Upper lobe of right lung (tissue), 1 donor: Measurements from ENCODE around the gene CD52. TPM values are rescaled to one million over a fixed set of nuclear protein-coding genes. Genes with fewer than 3 reads are reported as not detected.

ENCODE experiments used
- ATAC-seq: fragments of 200-7000 bp; cut with Tn5 transposase; one replicate; pipeline ENCODE4 v1.9.1; 2020; ENCODE audit warnings: mild to moderate bottlenecking, moderate library complexity
- DNase-seq: peaks from one replicate; pipeline ENCODE4 v3.0.0-alpha.2; 2020
- H3K27ac ChIP-seq: fragments of 200-600 bp; one replicate; pipeline ENCODE4 v1.8.0; 2022
- H3K27me3 ChIP-seq: fragments of 200-600 bp; one replicate; pipeline ENCODE4 v1.8.0; 2022; ENCODE audit warnings: mild to moderate bottlenecking
- H3K36me3 ChIP-seq: fragments of 200-600 bp; one replicate; pipeline ENCODE4 v1.8.0; 2022
- H3K4me1 ChIP-seq: fragments of 200-600 bp; one replicate; pipeline ENCODE4 v1.8.0; 2022
- H3K4me3 ChIP-seq: fragments of 200-600 bp; one replicate; pipeline ENCODE4 v1.8.0; 2022; ENCODE audit warnings: mild to moderate bottlenecking
- H3K9me3 ChIP-seq: fragments of 200-600 bp; one replicate; pipeline ENCODE4 v1.8.0; 2022
- CTCF ChIP-seq: fragments of 200-600 bp; IDR thresholded peaks from one replicate; pipeline ENCODE4 v1.8.0; 2022; ENCODE audit warnings: antibody characterized with exemption
- intact Hi-C: fragments of 100-400 bp; cut with DNase I; formaldehyde crosslinking; loops from one replicate; pipeline ENCODE4 v1.11.0; 2022
- total RNA-seq: library from RNA; stranded (reverse); fragmentation: NEBNext Ultra II Directional; extraction: Animal tissue kit (Norgen Biotek cat#: 25700); gene quantifications from one replicate; pipeline ENCODE4 v1.2.1, GENCODE V29; 2021
- donor health status: DM: no; HTN: yes; CAD: no; lungs with severe emphysema.

The CD52 gene
- total RNA-seq, 1 donor from 2014 or later: 348 TPM

- no peak for ATAC-seq
- intact Hi-C loops: no loop called here
- peaks cover 14% of the 10 kb centered on the region for H3K4me1 ChIP-seq
- H3K27ac ChIP-seq: no peak overlapping the region
- DNase-seq: no peak
- H3K4me3 ChIP-seq: no peak overlapping the region
- TF ChIP-seq CTCF: no peak
- no peaks in the 10 kb centered on the region for H3K9me3 ChIP-seq
- no peaks in the 10 kb centered on the region for H3K27me3 ChIP-seq
- H3K36me3 ChIP-seq: no peaks in the 10 kb centered on the region
Measured at GRCh38 chr1:26315874-26316850, 1.6 kb upstream of the CD52 start.

GRCh38 chr1:26317146-26317545, 612 bp upstream of the CD52 start:
- TF ChIP-seq CTCF: no peak
- ATAC-seq (no peak), DNase-seq (no peak)
- H3K27me3 ChIP-seq: no peaks in the 10 kb centered on the region
- no peaks in the 10 kb centered on the region for H3K9me3 ChIP-seq
- peaks cover 16% of the 10 kb centered on the region for H3K4me1 ChIP-seq
- peak overlapping the region; percentile 54 for H3K4me3 ChIP-seq
- peak overlapping the region; percentile 31 for H3K27ac ChIP-seq
- no peaks in the 10 kb centered on the region for H3K36me3 ChIP-seq
- intact Hi-C loops: no loop called here

GRCh38 chr1:26318338-26319064, 743 bp downstream of the CD52 start:
- no peaks in the 10 kb centered on the region for H3K27me3 ChIP-seq
- no peaks in the 10 kb centered on the region for H3K36me3 ChIP-seq
- H3K27ac ChIP-seq: peak overlapping the region; percentile 79
- peak overlapping the region; percentile 54 for H3K4me3 ChIP-seq
- ATAC-seq (peak; percentile 63), DNase-seq (peak; percentile 75)
- no peaks in the 10 kb centered on the region for H3K9me3 ChIP-seq
- intact Hi-C loops: no loop called here
- TF ChIP-seq CTCF: no peak
- peaks cover 16% of the 10 kb centered on the region for H3K4me1 ChIP-seq

GRCh38 chr1:26320896-26321295, 3.1 kb downstream of the CD52 start:
- ATAC-seq: no peak

More at GRCh38 chr1:26320896-26321295, 3.1 kb downstream of the CD52 start:
- no peak overlapping the region for H3K27ac ChIP-seq
- H3K9me3 ChIP-seq: no peaks in the 10 kb centered on the region
- no peaks in the 10 kb centered on the region for H3K36me3 ChIP-seq
- H3K4me1 ChIP-seq: peaks cover 9% of the 10 kb centered on the region
- intact Hi-C loops: loop anchor here (5.0 kb wide), 1 partner anchor 44 kb away; no protein-coding TSS in a partner anchor
- H3K4me3 ChIP-seq: no peak overlapping the region
- H3K27me3 ChIP-seq: no peaks in the 10 kb centered on the region
- no peak for DNase-seq
- no peak for TF ChIP-seq CTCF
